ENCODE results near the gene ANAPC4. TPM values are rescaled to one million over a fixed set of nuclear protein-coding genes. Genes with fewer than 3 reads are reported as not detected.

The ANAPC4 gene
- total RNA-seq, 2 experiments from 2014 or later = 33.4 to 37.6 TPM

DNA sequence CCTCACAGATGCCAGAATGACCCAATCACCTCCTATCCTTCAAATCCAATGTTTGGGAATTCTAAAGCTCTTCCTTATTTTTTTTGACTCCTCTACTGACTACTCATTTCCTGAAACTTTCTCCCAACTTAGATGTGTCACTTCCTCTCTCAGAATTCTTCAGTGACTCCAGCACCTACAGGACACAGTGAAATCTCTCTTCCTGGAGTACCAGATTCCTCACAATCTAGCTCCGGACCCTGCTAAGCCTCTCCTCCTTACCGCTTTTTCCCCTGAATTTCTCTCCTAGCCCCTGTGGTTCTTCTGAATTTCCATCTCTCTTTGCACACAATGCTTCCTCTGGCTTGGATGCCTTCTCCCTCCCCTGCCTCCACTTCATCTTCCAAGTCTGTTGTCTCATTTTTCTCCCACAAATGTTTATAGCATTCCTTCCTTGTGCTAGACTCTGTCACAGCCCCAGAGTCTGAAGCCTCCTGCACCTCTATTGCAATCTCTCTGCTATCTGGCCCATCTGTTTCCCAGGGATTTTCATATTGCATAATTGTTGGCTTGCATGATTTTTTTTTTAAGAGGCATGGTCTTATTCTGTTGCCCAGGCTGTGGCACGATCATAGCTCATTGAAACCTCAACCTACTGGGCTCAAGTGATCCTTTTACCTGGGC is 80.1 kb downstream of the ANAPC4 start:
- ChIA-PET POLR2A (no interaction called here), CTCF (no interaction called here)

DNA sequence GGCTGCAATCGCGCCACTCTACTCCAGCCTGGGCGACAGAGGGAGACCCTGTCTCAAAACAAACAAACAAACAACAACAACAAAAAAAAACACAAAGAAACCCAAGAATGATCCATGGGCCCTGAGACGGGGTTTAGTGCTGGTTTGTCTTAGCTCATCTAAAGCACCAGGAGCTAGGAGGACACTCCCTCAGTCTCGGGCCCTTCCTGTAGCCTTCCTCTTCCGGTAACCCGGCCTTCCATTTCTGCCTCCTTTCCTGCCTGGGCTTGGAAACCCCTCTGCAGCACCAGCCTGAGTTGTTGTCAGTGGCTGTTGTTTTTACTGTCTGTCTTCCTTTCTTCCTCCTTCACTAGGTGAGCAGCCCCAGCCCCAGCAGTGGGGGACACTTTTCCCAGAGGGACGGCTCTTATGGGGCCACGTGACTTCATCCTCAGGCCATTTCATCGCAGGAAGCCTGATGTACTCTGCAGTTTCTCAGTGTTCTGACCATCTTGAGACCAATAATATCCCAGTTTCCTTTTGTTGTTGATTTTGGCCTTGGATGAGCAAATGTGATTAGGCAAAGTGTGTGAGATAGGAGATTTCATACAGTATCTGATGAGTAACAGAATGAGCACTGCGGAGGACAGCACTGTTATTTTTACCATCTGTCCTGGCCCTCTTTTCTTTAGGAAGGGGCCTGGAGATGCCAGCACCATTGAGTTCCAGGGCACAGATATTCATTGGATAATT is 90.1 kb downstream of the ANAPC4 start:
- CTCF ChIA-PET = no interaction called here
- POLR2A ChIA-PET = no interaction called here

DNA sequence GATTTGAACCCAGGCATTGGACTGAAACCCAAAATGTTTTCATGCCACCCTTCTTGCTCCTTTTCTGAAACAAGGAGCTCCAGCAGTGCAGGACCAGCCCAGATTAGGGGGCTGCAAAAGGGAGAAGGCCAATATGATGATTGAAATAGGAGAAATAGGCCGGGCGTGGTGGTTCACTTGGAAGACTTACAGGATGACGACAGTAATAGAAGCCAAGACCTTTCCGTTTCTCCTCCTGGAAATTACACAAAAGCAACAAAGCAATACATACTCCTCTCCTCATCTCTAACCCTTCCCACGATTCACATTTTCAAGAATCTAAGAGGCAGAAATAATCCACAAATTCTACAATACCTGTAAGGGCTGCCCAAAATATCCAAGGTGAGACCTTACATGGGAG is 90.8 kb downstream of the ANAPC4 start:
- CTCF ChIA-PET = no interaction called here
- POLR2A ChIA-PET = no interaction called here

Other genes with a start within 250 kb of the ANAPC4 start
- gene SEPSECS, start 216.8 kb upstream of the ANAPC4 start, total RNA-seq = 10 to 100 TPM in 1 of 2 experiments, 1 to 10 TPM in 1; 7.5 to 10.4 TPM
- 10 to 100 TPM; 40.0 to 40.6 TPM for gene PI4K2B, start 143.2 kb upstream of the ANAPC4 start, total RNA-seq
- 10 to 100 TPM; 15.3 to 15.9 TPM for gene ZCCHC4, start 64.5 kb upstream of the ANAPC4 start, total RNA-seq

Measured in activated CD8-positive, alpha-beta memory T cell treated with anti-CD3 and anti-CD28 coated beads for 36 hours (primary cell).